IMR-90 (cell line): ENCODE results near the gene MEGF11. TPM values are rescaled to one million over a fixed set of nuclear protein-coding genes. Genes with fewer than 3 reads are reported as not detected.

Experiments used
- ATAC-seq: fragments of 200-7000 bp; cut with Tn5 transposase; 2 replicates; pipeline ENCODE4 v1.9.1; 2020; ENCODE audit warnings: low read depth, mild to moderate bottlenecking, moderate library complexity
- BruUV-seq: library from RNA; stranded (reverse); fragments of 400-500 nt; replicated peaks from 2 replicates; lab custom pipeline; 2021; lab: Mats Ljungman, UMichigan
- CTCF ChIA-PET: fragments of 300-600 bp; formaldehyde crosslinking; extraction: SDS; loops from one replicate; lab custom pipeline; 2021; ENCODE audit warnings: antibody characterized with exemption; lab: Yijun Ruan, JAX
- POLR2A ChIA-PET: fragments of 300-600 bp; sonication (Branson Sonifier 250); formaldehyde crosslinking; loops from one replicate; lab custom pipeline; 2022; ENCODE audit warnings: antibody characterized with exemption; ENCODE audit not compliant: unreplicated experiment; lab: Charles Lee
- DNase-seq: peaks from one replicate; pipeline ENCODE4 v3.0.0; 2013
- H2AFZ ChIP-seq: replicated peaks from 2 replicates; pipeline ENCODE3; 2013; ENCODE audit warnings: low read length, mild to moderate bottlenecking; ENCODE audit not compliant: poor library complexity
- H2AK5ac ChIP-seq: 2 replicates; pipeline ENCODE4 v1.6.1; 2013; ENCODE audit warnings: low read depth, low read length, inconsistent platforms
- H2AK9ac ChIP-seq: replicated peaks from 2 replicates; pipeline ENCODE3; 2013; ENCODE audit warnings: mild to moderate bottlenecking, low read depth, low read length, moderate library complexity; ENCODE audit not compliant: poor library complexity
- H2BK120ac ChIP-seq: 2 replicates; pipeline ENCODE4 v1.6.1; 2013; ENCODE audit warnings: low read depth, low read length, inconsistent platforms
- H2BK15ac ChIP-seq: 3 replicates; pipeline ENCODE4 v1.6.1; 2013; ENCODE audit warnings: low read depth, low read length, inconsistent platforms
- H2BK20ac ChIP-seq: 2 replicates; pipeline ENCODE4 v1.6.1; 2013; ENCODE audit warnings: low read depth, mild to moderate bottlenecking, inconsistent platforms, low read length, moderate library complexity
- H2BK5ac ChIP-seq: 2 replicates; pipeline ENCODE4 v1.6.1; 2013; ENCODE audit warnings: mild to moderate bottlenecking, low read depth, low read length, inconsistent platforms; ENCODE audit not compliant: poor library complexity, severe bottlenecking
- H3K14ac ChIP-seq: replicated peaks from 2 replicates; pipeline ENCODE4 v1.6.1; 2013; ENCODE audit warnings: low read depth, low read length, inconsistent platforms
- H3K18ac ChIP-seq: 2 replicates; pipeline ENCODE4 v1.6.1; 2013; ENCODE audit warnings: low read depth, low read length, control low read depth
- H3K23ac ChIP-seq: 2 replicates; pipeline ENCODE4 v1.6.1; 2013; ENCODE audit warnings: low read depth, low read length, inconsistent platforms
- H3K27ac ChIP-seq: 2 replicates; pipeline ENCODE4 v1.5.1; 2013; ENCODE audit warnings: mild to moderate bottlenecking, control low read depth, low read length; ENCODE audit not compliant: insufficient read depth
- H3K27me3 ChIP-seq: 2 replicates; pipeline ENCODE4 v1.6.1; 2013; ENCODE audit warnings: low read length; ENCODE audit not compliant: control insufficient read depth, insufficient read depth
- H3K36me3 ChIP-seq: 2 replicates; pipeline ENCODE4 v1.6.1; 2013; ENCODE audit warnings: low read length, mixed read lengths; ENCODE audit not compliant: control insufficient read depth, insufficient read depth
- H3K4ac ChIP-seq: 2 replicates; pipeline ENCODE4 v1.6.1; 2013; ENCODE audit warnings: low read depth, low read length, inconsistent platforms
- H3K4me1 ChIP-seq: 2 replicates; pipeline ENCODE4 v1.6.1; 2013; ENCODE audit warnings: low read length, mixed read lengths; ENCODE audit not compliant: control insufficient read depth, insufficient read depth
- H3K4me2 ChIP-seq: 2 replicates; pipeline ENCODE4 v1.6.1; 2013; ENCODE audit warnings: low read depth, mild to moderate bottlenecking, control low read depth, low read length, moderate library complexity
- H3K4me3 ChIP-seq: 2 replicates; pipeline ENCODE4 v1.5.1; 2013; ENCODE audit warnings: low read depth, mild to moderate bottlenecking, control low read depth, low read length, moderate library complexity; ENCODE audit not compliant: insufficient read depth
- H3K56ac ChIP-seq: 2 replicates; pipeline ENCODE4 v1.6.1; 2013; ENCODE audit warnings: low read length, inconsistent platforms; ENCODE audit not compliant: insufficient read depth; ENCODE audit errors: extremely low read depth
- H3K79me1 ChIP-seq, 2 experiments: 2 replicates each; pipeline ENCODE4 v1.6.1; 2013; ENCODE audit warnings: low read length in 2 of 2, inconsistent platforms in 1 of 2, low read depth in 1 of 2
- H3K9ac ChIP-seq: 2 replicates; pipeline ENCODE4 v1.6.1; 2013; ENCODE audit warnings: low read depth, low read length, control low read depth
- H3K9me1 ChIP-seq: 2 replicates; pipeline ENCODE4 v1.6.1; 2013; ENCODE audit warnings: low read length, inconsistent platforms; ENCODE audit not compliant: insufficient read depth
- H3K9me3 ChIP-seq: 2 replicates; pipeline ENCODE4 v1.6.1; 2013; ENCODE audit warnings: low read length; ENCODE audit not compliant: control insufficient read depth, insufficient read depth
- H4K20me1 ChIP-seq: 2 replicates; pipeline ENCODE4 v1.6.1; 2013; ENCODE audit warnings: low read length, inconsistent platforms; ENCODE audit not compliant: insufficient read depth
- H4K5ac ChIP-seq: 2 replicates; pipeline ENCODE4 v1.6.1; 2013; ENCODE audit warnings: mild to moderate bottlenecking, low read depth, low read length, control low read depth
- H4K8ac ChIP-seq, 2 experiments: 2 replicates each; pipeline ENCODE4 v1.6.1; 2013; ENCODE audit warnings: low read depth in 2 of 2, low read length in 2 of 2, control low read depth in 1 of 2, inconsistent platforms in 1 of 2
- H4K91ac ChIP-seq: 2 replicates; pipeline ENCODE4 v1.6.1; 2013; ENCODE audit warnings: low read depth, low read length, inconsistent platforms; ENCODE audit not compliant: insufficient read depth
- BHLHE40 ChIP-seq: fragments of 150-350 bp; IDR thresholded peaks from 2 replicates; pipeline ENCODE4 v1.6.1; 2016; ENCODE audit warnings: mild to moderate bottlenecking, low read depth, low read length
- CEBPB ChIP-seq: IDR thresholded peaks from 2 replicates; pipeline ENCODE4 v1.6.1; 2012; ENCODE audit warnings: low read depth, low read length, improper control_type of control experiment
- CHD1 ChIP-seq: IDR thresholded peaks from 2 replicates; pipeline ENCODE4 v1.6.1; 2012; ENCODE audit warnings: low read depth, low read length, improper control_type of control experiment
- FOS ChIP-seq: fragments of 150-350 bp; IDR thresholded peaks from 2 replicates; pipeline ENCODE4 v1.6.1; 2016; ENCODE audit warnings: low read depth, low read length
- MAFK ChIP-seq: IDR thresholded peaks from 2 replicates; pipeline ENCODE4 v1.6.1; 2012; ENCODE audit warnings: low read depth, low read length, improper control_type of control experiment
- MAZ ChIP-seq: IDR thresholded peaks from 2 replicates; pipeline ENCODE4 v1.6.1; 2012; ENCODE audit warnings: low read depth, mild to moderate bottlenecking, low read length, improper control_type of control experiment, moderate library complexity, borderline replicate concordance
- MXI1 ChIP-seq: IDR thresholded peaks from 2 replicates; pipeline ENCODE4 v1.6.1; 2012; ENCODE audit warnings: low read depth, mild to moderate bottlenecking, low read length, moderate library complexity, borderline replicate concordance
- NFE2L2 ChIP-seq: fragments of 150-350 bp; IDR thresholded peaks from 2 replicates; pipeline ENCODE4 v1.6.1; 2016; ENCODE audit warnings: low read depth, mild to moderate bottlenecking, low read length
- RAD21 ChIP-seq: IDR thresholded peaks from 2 replicates; pipeline ENCODE4 v1.6.1; 2012; ENCODE audit warnings: low read length, improper control_type of control experiment
- RCOR1 ChIP-seq: IDR thresholded peaks from 2 replicates; pipeline ENCODE4 v1.6.1; 2012; ENCODE audit warnings: mild to moderate bottlenecking, low read length, improper control_type of control experiment; ENCODE audit not compliant: insufficient replicate concordance
- RFX5 ChIP-seq: IDR thresholded peaks from 2 replicates; pipeline ENCODE4 v1.8.0; 2012; ENCODE audit warnings: low read depth, mild to moderate bottlenecking, low read length, moderate library complexity
- SMC3 ChIP-seq: fragments of 150-350 bp; IDR thresholded peaks from 2 replicates; pipeline ENCODE4 v1.6.1; 2016; ENCODE audit warnings: low read depth, mild to moderate bottlenecking, antibody characterized with exemption, low read length, moderate library complexity
- USF2 ChIP-seq: fragments of 150-350 bp; IDR thresholded peaks from 2 replicates; pipeline ENCODE4 v1.6.1; 2017; ENCODE audit warnings: mild to moderate bottlenecking, antibody characterized with exemption, low read length, low read depth
- WGBS, 2 experiments: methylation state at CpG; one replicate each; pipeline versions ENCODE4 v1.1.5 to v1.1.7; 2013; ENCODE audit warnings: missing lambda C conversion rate in 2 of 2; ENCODE audit not compliant: insufficient read length in 1 of 2; ENCODE audit errors: extremely low coverage in 2 of 2; 5-methylcytosine and 5-hydroxymethylcytosine counted together
- dilution Hi-C: fragments of 300-500 bp; cut with HindIII; formaldehyde crosslinking; loops from one replicate; pipeline ENCODE4 v1.14.3; 2018; ENCODE audit warnings: low sequenced_read_pairs; ENCODE audit not compliant: unreplicated experiment
- in situ Hi-C: fragments of 300-500 bp; cut with MboI; formaldehyde crosslinking; loops from 3 replicates; pipeline ENCODE4 v1.14.3; 2019; ENCODE audit warnings: low sequenced_read_pairs, inconsistent platforms, mixed read lengths
- intact Hi-C: fragments of 100-400 bp; cut with micrococcal nuclease; formaldehyde crosslinking; loops from 2 replicates; pipeline ENCODE4 v1.10.0; 2022
- polyA plus RNA-seq, 3 experiments: library from polyadenylated mRNA; depleted of rRNA; stranded (reverse); fragments of >200 nt; gene quantifications; 2 replicates each; pipeline ENCODE4 v1.2.3, GENCODE V29; 2012; ENCODE audit warnings: low replicate concordance in 1 of 3
- total RNA-seq: library from RNA; depleted of rRNA; stranded (reverse); fragments of >200 nt; gene quantifications from 2 replicates; pipeline ENCODE4 v1.2.3, GENCODE V29; 2012
- TF ChIP-seq, protein P1 (sequence below): fragments of 150-350 bp; IDR thresholded peaks from 2 replicates; pipeline ENCODE4 v1.6.1; 2016; ENCODE audit warnings: low read depth, mild to moderate bottlenecking, low read length, moderate library complexity, borderline replicate concordance
- TF ChIP-seq, protein P2 (sequence below): conservative IDR thresholded peaks from 2 replicates; pipeline ENCODE4 v1.5.1; 2012; ENCODE audit warnings: mild to moderate bottlenecking, low read depth, low read length, improper control_type of control experiment

Gene MEGF11
- total and polyA plus RNA-seq, 2 of the 4 experiments (the other 2 are of a cell fraction): not detected

GRCh38 chr15:65845826-65846519 lies 407.6 kb downstream of the MEGF11 start:
- Histone ChIP-seq H2BK20ac (no peak overlapping the region), H2AK9ac (no peak overlapping the region), H3K4me1 (no peaks in the 10 kb centered on the region), H2BK15ac (no peak overlapping the region), H4K5ac (no peak overlapping the region), H3K4ac (no peak overlapping the region), H3K18ac (no peak overlapping the region), H3K23ac (no peak overlapping the region), H3K36me3 (no peaks in the 10 kb centered on the region), H3K9me3 (no peaks in the 10 kb centered on the region), H3K27ac (no peak overlapping the region), H3K14ac (no peak overlapping the region), H3K9me1 (no peaks in the 10 kb centered on the region), H4K20me1 (no peaks in the 10 kb centered on the region), H3K27me3 (peaks cover 8% of the 10 kb centered on the region), H2AFZ (no peak overlapping the region), H3K79me1 (no peaks in the 10 kb centered on the region), H3K56ac (no peak overlapping the region), H2BK120ac (no peak overlapping the region), H2AK5ac (no peak overlapping the region), H3K4me2 (no peak overlapping the region), H4K91ac (no peak overlapping the region), H2BK5ac (no peak overlapping the region), H3K4me3 (no peak overlapping the region), H4K8ac (no peak overlapping the region), H3K9ac (no peak overlapping the region)
- intact Hi-C loops: loop anchor here (10.0 kb wide), 1 partner anchor 91 kb away; no protein-coding TSS in a partner anchor
- no peak for ATAC-seq
- DNase-seq: no peak
- 50% methylated on average over 2 of the region's 9 CpGs; no CpG with 5 or more reads in 1 of the 2 experiments for WGBS, 2 experiments
- CTCF ChIA-PET: interaction anchor here (0.6 to 1.3 kb wide), 3 partner anchors 10 to 198 kb away, joined by 3 to 5 read pairs (median 4); no protein-coding TSS in a partner anchor
- POLR2A ChIA-PET: interaction anchor here (0.6 kb wide), 1 partner anchor 69 kb away, joined by 5 read pairs; no protein-coding TSS in a partner anchor
- in situ Hi-C loops: no loop called here
- no TSS peak for BruUV-seq
- dilution Hi-C loops: no loop called here
- TF ChIP-seq CHD1 (no peak), NFE2L2 (no peak), MAZ (no peak), RCOR1 (no peak), RAD21 (no peak), MAFK (no peak), USF2 (no peak), SMC3 (no peak), FOS (no peak), CEBPB (no peak), RFX5 (no peak), MXI1 (no peak), BHLHE40 (no peak)
- TF ChIP-seq, protein P1, sequence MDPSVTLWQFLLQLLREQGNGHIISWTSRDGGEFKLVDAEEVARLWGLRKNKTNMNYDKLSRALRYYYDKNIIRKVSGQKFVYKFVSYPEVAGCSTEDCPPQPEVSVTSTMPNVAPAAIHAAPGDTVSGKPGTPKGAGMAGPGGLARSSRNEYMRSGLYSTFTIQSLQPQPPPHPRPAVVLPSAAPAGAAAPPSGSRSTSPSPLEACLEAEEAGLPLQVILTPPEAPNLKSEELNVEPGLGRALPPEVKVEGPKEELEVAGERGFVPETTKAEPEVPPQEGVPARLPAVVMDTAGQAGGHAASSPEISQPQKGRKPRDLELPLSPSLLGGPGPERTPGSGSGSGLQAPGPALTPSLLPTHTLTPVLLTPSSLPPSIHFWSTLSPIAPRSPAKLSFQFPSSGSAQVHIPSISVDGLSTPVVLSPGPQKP: no peak
- TF ChIP-seq, protein P2, sequence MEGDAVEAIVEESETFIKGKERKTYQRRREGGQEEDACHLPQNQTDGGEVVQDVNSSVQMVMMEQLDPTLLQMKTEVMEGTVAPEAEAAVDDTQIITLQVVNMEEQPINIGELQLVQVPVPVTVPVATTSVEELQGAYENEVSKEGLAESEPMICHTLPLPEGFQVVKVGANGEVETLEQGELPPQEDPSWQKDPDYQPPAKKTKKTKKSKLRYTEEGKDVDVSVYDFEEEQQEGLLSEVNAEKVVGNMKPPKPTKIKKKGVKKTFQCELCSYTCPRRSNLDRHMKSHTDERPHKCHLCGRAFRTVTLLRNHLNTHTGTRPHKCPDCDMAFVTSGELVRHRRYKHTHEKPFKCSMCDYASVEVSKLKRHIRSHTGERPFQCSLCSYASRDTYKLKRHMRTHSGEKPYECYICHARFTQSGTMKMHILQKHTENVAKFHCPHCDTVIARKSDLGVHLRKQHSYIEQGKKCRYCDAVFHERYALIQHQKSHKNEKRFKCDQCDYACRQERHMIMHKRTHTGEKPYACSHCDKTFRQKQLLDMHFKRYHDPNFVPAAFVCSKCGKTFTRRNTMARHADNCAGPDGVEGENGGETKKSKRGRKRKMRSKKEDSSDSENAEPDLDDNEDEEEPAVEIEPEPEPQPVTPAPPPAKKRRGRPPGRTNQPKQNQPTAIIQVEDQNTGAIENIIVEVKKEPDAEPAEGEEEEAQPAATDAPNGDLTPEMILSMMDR: no peak
